ENCODE data around the gene HRAS.

- TF ChIP-seq POLR2A (IDR thresholded peaks at IDR 0.05; ENCODE audit: low read depth, low read length) (no peak), POLR2AphosphoS5 (IDR thresholded peaks at IDR 0.05; ENCODE audit: low read depth, low read length) (no peak)
Observed at GRCh38 chr11:531919-532526, 3.4 kb downstream of the HRAS start.
